HG02759 (cell line): ENCODE data around the gene CADM2.

Source experiments
- ATAC-seq: cut with Tn5 transposase; IDR thresholded peaks from one replicate; pipeline ENCODE4 v1.9.1; 2021; ENCODE audit warnings: mild to moderate bottlenecking, moderate library complexity; ENCODE audit not compliant: unreplicated experiment

The CADM2 gene

GRCh38 chr3:85554153-85554552, 595.4 kb downstream of the CADM2 start:
- ATAC-seq, result no peak

GRCh38 chr3:85560088-85560785, 601.4 kb downstream of the CADM2 start:
- no peak for ATAC-seq

GRCh38 chr3:85567071-85567676, 608.4 kb downstream of the CADM2 start:
- ATAC-seq, result peak; percentile 81

- ATAC-seq, result no peak
Observed at GRCh38 chr3:85570819-85571218, 612.0 kb downstream of the CADM2 start.

GRCh38 chr3:85571835-85572234, 613.0 kb downstream of the CADM2 start:
- no peak for ATAC-seq

GRCh38 chr3:85572426-85572825, 613.6 kb downstream of the CADM2 start:
- no peak for ATAC-seq

GRCh38 chr3:85572978-85573377, 614.2 kb downstream of the CADM2 start:
- no peak for ATAC-seq

GRCh38 chr3:85574006-85574705, 615.4 kb downstream of the CADM2 start:
- ATAC-seq, result no peak

- peak; percentile 88 for ATAC-seq
Observed at GRCh38 chr3:85576091-85576690, 617.4 kb downstream of the CADM2 start.

- ATAC-seq, result no peak
Observed at GRCh38 chr3:85576697-85577200, 618.0 kb downstream of the CADM2 start.

- ATAC-seq, result peak; percentile 66
Observed at GRCh38 chr3:85584779-85585356, 626.1 kb downstream of the CADM2 start.

- ATAC-seq, result no peak
Observed at GRCh38 chr3:85586018-85586417, 627.2 kb downstream of the CADM2 start.

GRCh38 chr3:85589145-85589544, 630.4 kb downstream of the CADM2 start:
- no peak for ATAC-seq

GRCh38 chr3:85591451-85591850, 632.7 kb downstream of the CADM2 start:
- ATAC-seq, result no peak

GRCh38 chr3:85592256-85592655, 633.5 kb downstream of the CADM2 start:
- ATAC-seq, result no peak

- ATAC-seq, result no peak
Observed at GRCh38 chr3:85594676-85595075, 635.9 kb downstream of the CADM2 start.

- no peak for ATAC-seq
Observed at GRCh38 chr3:85603378-85603777, 644.6 kb downstream of the CADM2 start.

GRCh38 chr3:85604641-85605040, 645.9 kb downstream of the CADM2 start:
- no peak for ATAC-seq

- no peak for ATAC-seq
Observed at GRCh38 chr3:85605066-85605465, 646.3 kb downstream of the CADM2 start.

GRCh38 chr3:85626662-85627061, 667.9 kb downstream of the CADM2 start:
- ATAC-seq, result no peak

GRCh38 chr3:85627932-85628331, 669.1 kb downstream of the CADM2 start:
- no peak for ATAC-seq
